Measurements from ENCODE around the gene SCGB3A1. TPM values are rescaled to one million over a fixed set of nuclear protein-coding genes. Genes with fewer than 3 reads are reported as not detected.

The SCGB3A1 gene
- total RNA-seq, 1 donor from 2014 or later: not detected

DNA sequence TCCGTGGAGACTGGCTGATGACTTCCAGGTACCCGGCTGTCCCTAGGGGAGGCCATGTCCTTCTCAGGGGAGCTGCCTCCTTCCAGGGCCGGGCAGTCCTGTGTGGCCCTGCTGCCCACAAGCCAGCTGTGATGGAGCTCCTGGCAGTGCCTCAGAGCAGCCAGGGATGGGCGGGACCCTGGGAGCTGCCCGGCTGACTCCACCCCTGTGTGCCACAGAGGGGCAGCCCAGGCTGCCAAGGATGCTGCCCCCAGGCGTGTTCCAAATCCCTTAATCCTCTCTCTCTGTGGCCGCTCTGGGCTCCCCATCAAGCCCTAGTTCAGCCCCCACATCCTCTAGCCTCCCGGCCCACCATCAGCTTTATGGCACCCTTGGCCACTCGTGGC, 7.0 kb upstream of the SCGB3A1 start:
- Histone ChIP-seq H3K27ac (replicated peaks) (no peak overlapping the region), H3K36me3 (no peaks in the 10 kb centered on the region), H3K4me3 (no peak overlapping the region), H3K9me3 (replicated peaks) (no peaks in the 10 kb centered on the region), H3K4me1 (no peaks in the 10 kb centered on the region), H3K27me3 (ENCODE audit: low read depth) (peaks cover 20% of the 10 kb centered on the region)
- intact Hi-C loops (cut with micrococcal nuclease): no loop called here
- TF ChIP-seq, protein P1, sequence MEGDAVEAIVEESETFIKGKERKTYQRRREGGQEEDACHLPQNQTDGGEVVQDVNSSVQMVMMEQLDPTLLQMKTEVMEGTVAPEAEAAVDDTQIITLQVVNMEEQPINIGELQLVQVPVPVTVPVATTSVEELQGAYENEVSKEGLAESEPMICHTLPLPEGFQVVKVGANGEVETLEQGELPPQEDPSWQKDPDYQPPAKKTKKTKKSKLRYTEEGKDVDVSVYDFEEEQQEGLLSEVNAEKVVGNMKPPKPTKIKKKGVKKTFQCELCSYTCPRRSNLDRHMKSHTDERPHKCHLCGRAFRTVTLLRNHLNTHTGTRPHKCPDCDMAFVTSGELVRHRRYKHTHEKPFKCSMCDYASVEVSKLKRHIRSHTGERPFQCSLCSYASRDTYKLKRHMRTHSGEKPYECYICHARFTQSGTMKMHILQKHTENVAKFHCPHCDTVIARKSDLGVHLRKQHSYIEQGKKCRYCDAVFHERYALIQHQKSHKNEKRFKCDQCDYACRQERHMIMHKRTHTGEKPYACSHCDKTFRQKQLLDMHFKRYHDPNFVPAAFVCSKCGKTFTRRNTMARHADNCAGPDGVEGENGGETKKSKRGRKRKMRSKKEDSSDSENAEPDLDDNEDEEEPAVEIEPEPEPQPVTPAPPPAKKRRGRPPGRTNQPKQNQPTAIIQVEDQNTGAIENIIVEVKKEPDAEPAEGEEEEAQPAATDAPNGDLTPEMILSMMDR (IDR thresholded peaks at IDR 0.05; ENCODE audit: borderline replicate concordance): no peak
- no peak for DNase-seq

GRCh38 chr5:180596668-180597231, 5.5 kb upstream of the SCGB3A1 start:
- no peak for DNase-seq

DNA sequence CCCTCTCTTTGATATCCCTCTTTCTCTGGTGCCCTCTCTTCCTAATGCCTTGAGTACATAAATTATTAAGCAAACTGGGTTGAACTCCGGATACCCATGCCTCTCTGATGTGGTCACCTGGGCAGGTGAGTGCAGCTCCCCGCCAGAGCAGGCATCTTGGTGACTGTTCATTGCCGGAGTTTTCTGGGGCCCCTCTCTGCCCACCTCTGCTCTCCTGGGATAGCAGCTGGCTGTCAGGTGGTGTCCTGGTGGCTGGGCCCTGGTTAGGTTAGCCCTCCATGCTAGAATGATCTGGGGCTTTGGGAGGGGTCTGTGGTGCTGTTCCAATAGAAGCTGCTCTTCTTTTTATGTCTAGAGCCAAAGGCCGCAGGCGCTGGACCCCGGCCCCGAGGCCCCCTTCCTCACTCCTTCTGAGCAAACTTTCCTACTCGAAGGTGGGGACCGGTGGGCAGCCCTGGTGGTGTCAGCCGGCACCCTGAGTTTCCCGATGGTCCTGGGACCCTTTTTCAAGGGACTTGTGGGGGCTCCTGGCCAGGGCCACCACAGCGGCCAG, 4.9 kb upstream of the SCGB3A1 start:
- TF ChIP-seq, protein P1 (IDR thresholded peaks at IDR 0.05; ENCODE audit: borderline replicate concordance): no peak
- Histone ChIP-seq H3K4me1 (peaks cover 7% of the 10 kb centered on the region), H3K36me3 (no peaks in the 10 kb centered on the region), H3K9me3 (replicated peaks) (no peaks in the 10 kb centered on the region), H3K27ac (replicated peaks) (no peak overlapping the region), H3K4me3 (no peak overlapping the region), H3K27me3 (ENCODE audit: low read depth) (peaks cover 41% of the 10 kb centered on the region)
- intact Hi-C loops (cut with micrococcal nuclease): no loop called here
- no peak for DNase-seq

More at GRCh38 chr5:180596668-180597231, 5.5 kb upstream of the SCGB3A1 start:
- Histone ChIP-seq H3K4me3 (no peak overlapping the region), H3K36me3 (no peaks in the 10 kb centered on the region), H3K4me1 (peaks cover 1% of the 10 kb centered on the region), H3K27ac (replicated peaks) (no peak overlapping the region), H3K27me3 (ENCODE audit: low read depth) (peaks cover 36% of the 10 kb centered on the region), H3K9me3 (replicated peaks) (no peaks in the 10 kb centered on the region)
- intact Hi-C loops (cut with micrococcal nuclease): no loop called here
- TF ChIP-seq, protein P1 (IDR thresholded peaks at IDR 0.05; ENCODE audit: borderline replicate concordance): no peak

DNA sequence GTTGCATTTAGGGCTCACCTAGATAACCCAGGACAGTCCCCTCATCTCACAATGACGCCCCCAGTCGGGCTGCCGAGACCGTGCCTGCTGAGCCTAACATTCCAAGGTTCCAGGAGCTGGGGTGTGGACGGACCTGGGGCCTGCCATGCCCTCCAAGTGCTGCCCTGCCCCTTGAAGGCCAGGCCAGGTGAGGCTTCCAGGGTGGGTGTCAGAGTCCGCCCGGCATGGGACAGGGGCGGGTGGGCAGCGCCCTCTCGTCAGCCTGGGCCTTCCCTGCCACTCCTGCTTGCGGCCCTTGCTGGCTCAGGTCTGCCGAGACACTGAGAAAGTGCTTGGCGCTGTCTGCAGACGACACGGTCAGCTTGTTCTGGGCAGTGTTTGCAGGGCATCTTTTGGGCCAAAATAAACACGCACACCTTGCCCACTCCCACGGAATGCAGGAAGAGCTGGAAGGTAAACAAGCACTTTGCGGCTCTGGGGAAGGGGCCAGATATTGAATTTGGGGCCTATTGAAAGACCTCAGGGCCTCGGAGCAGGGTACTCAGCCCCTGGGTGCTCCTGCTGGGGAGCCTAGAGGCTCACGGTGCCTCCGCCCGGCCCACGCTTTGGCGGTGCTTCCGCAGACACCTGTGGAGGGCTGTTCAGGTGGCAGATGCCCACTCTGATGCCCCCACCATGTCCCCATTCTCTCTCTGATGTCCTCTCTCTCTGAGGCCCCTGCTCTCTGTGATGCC, 4.2 kb upstream of the SCGB3A1 start:
- intact Hi-C loops (cut with micrococcal nuclease): no loop called here
- peaks cover 48% of the 10 kb centered on the region for H3K27me3 ChIP-seq (ENCODE audit: low read depth)
- DNase-seq: no peak
- H3K4me1 ChIP-seq: peaks cover 13% of the 10 kb centered on the region
- H3K36me3 ChIP-seq: no peaks in the 10 kb centered on the region
- H3K27ac ChIP-seq (replicated peaks): no peak overlapping the region
- H3K4me3 ChIP-seq: no peak overlapping the region
- no peaks in the 10 kb centered on the region for H3K9me3 ChIP-seq (replicated peaks)
- TF ChIP-seq, protein P1 (IDR thresholded peaks at IDR 0.05; ENCODE audit: borderline replicate concordance): no peak

DNA sequence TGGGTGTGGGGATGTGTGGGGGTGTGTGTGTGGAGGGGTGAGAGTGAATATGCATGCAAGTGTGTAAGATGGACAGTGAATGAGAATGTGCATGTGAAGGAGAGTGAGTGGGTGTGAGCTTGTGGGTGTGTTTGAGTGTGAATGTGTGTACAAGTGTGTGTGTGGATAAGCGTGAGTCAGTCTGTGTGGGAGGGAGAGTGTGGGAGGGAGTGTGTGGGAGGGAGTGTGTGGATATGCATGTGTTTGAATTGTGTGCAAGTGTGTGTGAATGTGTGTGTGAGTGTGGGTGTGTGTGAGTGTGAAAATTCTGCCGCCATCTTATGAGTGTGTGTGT, 3.7 kb upstream of the SCGB3A1 start:
- no peak for DNase-seq
- Histone ChIP-seq H3K4me1 (peaks cover 19% of the 10 kb centered on the region), H3K27ac (replicated peaks) (no peak overlapping the region), H3K27me3 (ENCODE audit: low read depth) (peaks cover 53% of the 10 kb centered on the region), H3K9me3 (replicated peaks) (no peaks in the 10 kb centered on the region), H3K36me3 (no peaks in the 10 kb centered on the region), H3K4me3 (no peak overlapping the region)
- TF ChIP-seq, protein P1 (IDR thresholded peaks at IDR 0.05; ENCODE audit: borderline replicate concordance): no peak
- intact Hi-C loops (cut with micrococcal nuclease): no loop called here

Measured in left ventricle myocardium inferior (tissue), 1 donor.